HG02970 (cell line): ENCODE data around the gene GK.
"Not testable (repeated sequence)": the region's sequence is repeated elsewhere in the genome, so short reads cannot be mapped to it uniquely, and the experiment has no call there.

ENCODE experiments used
- ATAC-seq: cut with Tn5 transposase; IDR thresholded peaks from one replicate; pipeline ENCODE4 v1.9.1; 2021; ENCODE audit warnings: mild to moderate bottlenecking, moderate library complexity, moderate number of reproducible peaks; ENCODE audit not compliant: unreplicated experiment, low FRiP score

The GK gene

DNA sequence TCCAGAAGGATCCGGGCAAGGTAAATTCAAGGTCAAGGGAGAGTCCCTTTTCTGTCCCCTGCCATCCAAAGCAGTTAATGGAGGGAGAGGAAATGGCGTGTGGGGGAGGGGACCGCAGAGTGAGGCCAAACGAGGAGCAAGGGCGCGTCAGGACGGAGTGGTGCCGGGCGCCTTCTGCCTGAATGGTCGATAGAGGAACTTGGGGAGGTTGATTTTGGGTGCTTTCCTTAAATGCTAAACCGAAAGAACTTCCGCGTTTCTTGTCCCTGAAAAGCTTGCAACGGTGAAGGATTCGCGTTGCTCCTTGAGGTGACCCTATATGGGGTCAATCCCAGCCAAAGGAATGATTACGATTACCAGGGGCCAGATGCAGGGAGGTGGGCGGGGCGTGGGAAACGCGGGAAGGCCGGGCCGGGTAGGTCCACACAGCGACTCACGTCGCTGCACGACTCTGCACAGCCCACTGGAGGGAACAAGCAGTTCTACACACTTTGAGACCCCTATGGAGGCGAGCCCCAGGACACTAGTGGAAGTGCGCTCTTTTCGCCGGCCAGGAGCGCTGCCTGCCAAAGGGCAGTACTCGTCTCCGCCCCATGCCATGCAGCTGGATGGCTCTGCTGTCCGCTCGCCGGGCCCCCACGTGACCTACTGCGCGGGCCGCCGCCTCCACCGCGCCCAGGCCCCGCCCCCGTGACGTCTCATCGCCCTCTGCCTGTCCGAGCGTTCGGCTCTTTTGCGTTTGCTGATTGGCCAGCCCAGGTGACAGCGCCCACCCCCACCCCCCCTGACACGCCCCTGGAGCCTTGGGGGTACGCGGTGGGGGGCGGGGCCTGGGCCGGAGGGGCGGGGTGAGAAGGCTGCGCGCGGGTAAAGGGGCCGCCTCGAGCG is 452 bp upstream of the GK start:
- ATAC-seq, result peak; percentile 89

GRCh38 chrX:30654386-30654785 is 1.2 kb downstream of the GK start:
- ATAC-seq, result not testable (repeated sequence)

DNA sequence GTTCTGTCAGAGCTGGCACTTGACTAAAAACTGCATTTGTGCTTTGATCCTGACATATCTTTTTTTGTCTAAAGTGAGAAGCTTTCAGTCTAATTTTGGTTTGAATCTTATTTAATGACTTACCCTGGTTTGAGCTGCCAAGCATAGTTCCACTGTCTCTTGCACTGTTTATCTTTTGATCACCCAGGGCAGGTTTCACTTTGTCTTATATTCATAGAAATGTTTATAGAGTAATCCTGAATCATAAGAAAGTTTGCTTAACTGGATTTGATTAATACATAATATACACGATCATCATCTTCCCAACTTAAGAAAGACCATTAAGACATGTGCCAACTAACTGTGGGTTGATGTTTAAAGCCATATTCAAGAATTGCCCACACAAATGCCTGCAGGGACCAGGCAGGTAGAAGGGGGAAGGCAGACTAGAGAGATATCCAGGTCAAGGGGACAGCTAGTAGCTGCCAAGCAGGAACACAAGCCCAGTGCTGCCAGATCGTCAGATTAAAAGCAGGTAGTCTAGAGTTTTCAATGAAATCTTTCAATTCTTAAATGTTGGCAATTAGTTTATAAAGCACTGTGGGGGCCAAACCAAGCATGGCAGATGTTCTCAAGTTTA is 1.9 kb downstream of the GK start:
- no peak for ATAC-seq

DNA sequence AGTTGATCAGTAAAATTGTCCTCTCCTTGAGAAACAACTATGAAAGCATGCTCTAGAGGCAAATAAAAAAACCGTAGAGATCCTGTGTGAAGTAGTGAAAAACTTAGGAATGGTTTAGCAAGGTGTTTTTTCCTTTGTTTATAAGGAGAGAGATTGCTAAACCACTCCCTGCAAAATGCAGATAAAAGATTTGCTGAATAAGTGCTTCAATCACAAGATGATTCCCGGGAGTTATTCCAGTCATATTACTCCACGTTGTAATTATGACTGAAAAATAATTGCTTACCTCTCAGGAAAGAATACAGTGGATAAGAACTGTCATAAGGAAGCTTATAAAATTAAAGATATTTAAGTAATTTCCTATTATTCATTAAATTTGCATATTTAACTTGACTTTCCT is 2.8 kb downstream of the GK start:
- no peak for ATAC-seq

GRCh38 chrX:30657196-30658161 is 4.3 kb downstream of the GK start:
- ATAC-seq, result no peak

GRCh38 chrX:30659421-30659820 is 6.2 kb downstream of the GK start:
- ATAC-seq, result no peak

- ATAC-seq, result no peak
Observed at GRCh38 chrX:30661228-30661627, 8.0 kb downstream of the GK start.

- no peak for ATAC-seq
Observed at GRCh38 chrX:30663322-30663721, 10.1 kb downstream of the GK start.

DNA sequence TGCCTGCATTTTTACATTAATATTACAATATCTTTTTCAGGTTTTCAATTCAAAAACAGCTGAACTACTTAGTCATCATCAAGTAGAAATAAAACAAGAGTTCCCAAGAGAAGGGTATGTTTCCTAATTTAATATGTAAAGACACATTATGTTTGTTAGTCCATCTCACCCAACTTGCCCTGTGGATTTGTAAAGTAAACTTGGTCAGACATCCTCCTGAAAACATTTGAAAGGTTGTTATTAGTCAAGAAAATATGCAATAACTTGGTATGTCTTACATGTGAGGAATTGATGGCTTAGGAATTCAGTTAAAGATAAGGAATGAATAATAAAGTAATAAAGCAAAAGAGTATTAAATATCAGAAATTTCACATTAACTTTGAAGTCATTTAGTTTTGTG is 12.2 kb downstream of the GK start:
- no peak for ATAC-seq

DNA sequence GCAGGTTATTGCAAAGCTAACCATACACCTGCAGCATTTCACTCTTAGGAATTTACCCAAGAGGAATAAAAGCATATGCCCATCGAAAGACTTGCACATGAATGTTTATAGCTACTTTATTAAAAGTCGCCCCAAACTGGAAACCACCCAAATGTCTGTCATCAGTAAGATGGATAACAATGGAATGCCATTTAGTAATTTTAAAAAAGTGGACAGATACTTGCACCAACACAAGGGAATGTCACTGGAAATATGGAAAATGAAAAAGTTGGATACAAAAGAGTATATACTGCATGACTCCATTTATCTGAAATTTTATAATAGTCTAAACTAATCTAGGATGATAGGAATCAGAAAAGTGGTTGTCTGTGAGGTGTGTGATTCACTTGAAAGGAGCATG is 12.9 kb downstream of the GK start:
- no peak for ATAC-seq

DNA sequence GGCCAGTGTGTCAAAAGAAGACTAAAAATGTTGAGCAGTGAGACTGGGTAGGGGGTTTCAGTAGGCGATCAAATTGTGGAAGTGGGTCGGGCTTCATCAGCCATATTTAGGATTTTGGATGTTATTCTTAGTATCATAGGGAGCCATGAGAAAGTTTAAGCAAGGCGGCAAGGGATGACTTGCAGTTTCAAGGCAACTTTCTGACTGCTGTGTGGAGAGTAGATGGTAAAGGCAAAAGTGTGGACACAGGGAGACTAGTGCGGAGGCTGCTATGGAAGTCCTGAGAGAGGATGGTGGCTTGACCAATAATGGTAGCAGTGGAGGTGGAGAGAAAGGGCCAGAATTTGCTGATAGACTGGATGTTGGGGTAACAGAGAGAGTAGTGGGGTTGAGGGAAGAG is 15.4 kb downstream of the GK start:
- no peak for ATAC-seq

- not testable (repeated sequence) for ATAC-seq
Observed at GRCh38 chrX:30671189-30671588, 18.0 kb downstream of the GK start.

GRCh38 chrX:30673127-30673796 is 20.0 kb downstream of the GK start:
- ATAC-seq, result no peak

DNA sequence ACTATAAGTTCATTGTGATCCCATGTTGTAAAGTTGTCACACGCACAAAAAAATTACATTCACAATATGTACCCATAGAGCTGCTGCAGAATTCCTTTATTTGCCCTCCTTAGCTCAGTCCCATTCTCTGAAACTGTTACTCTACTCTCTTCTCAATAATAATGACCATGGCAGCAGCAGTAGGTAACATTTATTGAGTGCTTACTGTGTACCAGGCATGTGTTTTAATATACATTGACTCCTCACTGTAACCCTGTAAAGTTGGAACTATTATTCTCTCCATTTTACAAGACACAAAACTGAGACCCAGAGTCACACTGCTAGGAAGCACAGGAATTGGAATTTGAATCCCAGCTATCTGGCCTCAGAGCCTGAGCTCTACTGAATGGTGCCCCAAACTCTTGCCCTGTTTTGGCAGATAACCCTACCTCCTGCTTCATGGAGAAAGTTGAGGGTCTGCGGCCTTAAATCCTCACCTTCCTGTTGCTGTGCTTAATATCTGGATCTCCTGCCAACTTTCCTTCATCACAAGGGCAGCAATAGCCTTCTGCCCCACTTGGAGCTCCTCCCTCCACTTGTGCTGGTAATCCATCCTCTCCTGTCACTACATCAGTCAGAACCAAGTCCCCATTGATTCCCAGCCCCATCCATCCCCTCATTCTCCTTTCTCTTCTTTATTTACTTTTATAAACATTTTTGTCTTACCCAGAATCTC is 20.8 kb downstream of the GK start:
- no peak for ATAC-seq

GRCh38 chrX:30674799-30675198 is 21.6 kb downstream of the GK start:
- ATAC-seq, result no peak

- no peak for ATAC-seq
Observed at GRCh38 chrX:30679369-30679768, 26.1 kb downstream of the GK start.

- ATAC-seq, result no peak
Observed at GRCh38 chrX:30680618-30681017, 27.4 kb downstream of the GK start.

- ATAC-seq, result no peak
Observed at GRCh38 chrX:30688641-30689040, 35.4 kb downstream of the GK start.

- no peak for ATAC-seq
Observed at GRCh38 chrX:30689116-30689515, 35.9 kb downstream of the GK start.

- no peak for ATAC-seq
Observed at GRCh38 chrX:30690330-30690729, 37.1 kb downstream of the GK start.
